Epithelial cell of proximal tubule (primary cell): ENCODE results near the gene RASSF6. TPM values are rescaled to one million over a fixed set of nuclear protein-coding genes. Genes with fewer than 3 reads are reported as not detected.

Source experiments
- DNase-seq: peaks from one replicate; pipeline ENCODE4 v3.0.0-alpha.2; 2011; ENCODE audit warnings: low read depth
- H3K4me3 ChIP-seq: 2 replicates; pipeline ENCODE4 v1.5.1; 2011; ENCODE audit warnings: low read depth, mild to moderate bottlenecking, low read length
- CTCF ChIP-seq: conservative IDR thresholded peaks from 2 replicates; pipeline ENCODE4 v1.5.1; 2012; ENCODE audit warnings: low read depth, mild to moderate bottlenecking, low read length
- total RNA-seq: library from RNA; depleted of rRNA; stranded (reverse); fragments of >200 nt; gene quantifications from 2 replicates; pipeline ENCODE4 v1.2.3, GENCODE V29; 2015

Gene RASSF6
- total RNA-seq, 1 donor from 2014 or later: 5.9 TPM

GRCh38 chr4:73613130-73613529, 7.1 kb downstream of the RASSF6 start:
- no peak for DNase-seq
- no peak for TF ChIP-seq CTCF
- no peak overlapping the region for H3K4me3 ChIP-seq

- DNase-seq: no peak
- no peak for TF ChIP-seq CTCF
These were observed 8.2 kb downstream of the RASSF6 start for GRCh38 chr4:73612032-73612431.

GRCh38 chr4:73609706-73610105, 10.5 kb downstream of the RASSF6 start:
- DNase-seq: peak; percentile 83
- no peak for TF ChIP-seq CTCF
- no peak overlapping the region for H3K4me3 ChIP-seq

More at GRCh38 chr4:73612032-73612431, 8.2 kb downstream of the RASSF6 start:
- no peak overlapping the region for H3K4me3 ChIP-seq

- DNase-seq: no peak
- TF ChIP-seq CTCF: no peak
- H3K4me3 ChIP-seq: no peak overlapping the region
These were observed 11.3 kb downstream of the RASSF6 start for GRCh38 chr4:73608689-73609594.

- H3K4me3 ChIP-seq: no peak overlapping the region
- TF ChIP-seq CTCF: no peak
- DNase-seq: no peak
These were observed 12.7 kb downstream of the RASSF6 start for GRCh38 chr4:73607375-73608033.

- TF ChIP-seq CTCF: no peak
- H3K4me3 ChIP-seq: no peak overlapping the region
- no peak for DNase-seq
These were observed 13.7 kb downstream of the RASSF6 start for GRCh38 chr4:73606465-73606974.
